H1 (cell line): Measurements from ENCODE around the gene SNX12. TPM values are rescaled to one million over a fixed set of nuclear protein-coding genes. Genes with fewer than 3 reads are reported as not detected.

Experiments
- SAP30 ChIP-seq: fragments of 300-600 bp; sonication (generic); IDR thresholded peaks from 2 replicates; pipeline ENCODE4 v1.7.1; 2012; ENCODE audit warnings: low read length, moderate library complexity, mild to moderate bottlenecking, inconsistent platforms; ENCODE audit not compliant: insufficient read depth, insufficient replicate concordance
- SRF ChIP-seq: IDR thresholded peaks from 2 replicates; pipeline ENCODE4 v1.6.1; 2011; ENCODE audit warnings: mild to moderate bottlenecking, low read depth, low read length, moderate library complexity
- polyA plus RNA-seq, 7 experiments: library from polyadenylated mRNA; depleted of rRNA in 3 of 7; stranded (reverse) in 5 of 7; unstranded in 2 of 7; fragments of >200 nt in 5 of 7; fragments of 200-250 nt in 2 of 7; gene quantifications; 1 replicate in 5 of 7; 2 replicates in 1 of 7; 4 replicates in 1 of 7; pipeline versions ENCODE4 v1.2.1 to v1.2.3, GENCODE V29; 2011 to 2013; ENCODE audit warnings: missing spikeins in 2 of 7, mixed read lengths in 2 of 7
- total RNA-seq: library from RNA; stranded (reverse); fragmentation: NEBNext Ultra II Directional; extraction: Animal tissue kit (Norgen Biotek cat#: 25700); gene quantifications from 2 replicates; pipeline ENCODE4 v1.2.1, GENCODE V29; 2021

The SNX12 gene
- total and polyA plus RNA-seq, 2 of the 8 experiments (the other 6 are each of a cell fraction or from before 2014, with no cell fraction given) = 72.1 to 74.2 TPM

DNA sequence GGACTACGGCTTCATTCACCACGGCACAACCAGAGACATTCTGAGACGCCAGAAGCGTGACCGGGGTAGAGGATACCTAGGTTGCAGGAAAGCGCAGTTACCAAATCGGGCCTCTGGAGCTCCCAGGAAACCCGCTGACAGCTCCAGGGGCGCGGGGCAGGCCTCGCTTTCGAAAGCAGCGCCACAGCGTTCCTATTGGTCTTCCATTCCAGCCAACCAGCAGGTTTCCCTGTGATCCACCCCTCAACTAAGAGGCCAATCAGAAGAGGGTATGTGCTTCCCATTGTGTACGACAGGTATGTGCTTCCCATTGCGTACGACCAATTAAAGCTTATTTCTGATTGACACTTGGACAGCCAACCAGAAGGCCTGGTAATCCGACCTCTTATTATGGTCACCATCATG is 14.9 kb downstream of the SNX12 start (continued):
- TF ChIP-seq SRF (no peak), SAP30 (peak; percentile 86)
- TF ChIP-seq, all 59 proteins: peak for 9
